Stimulated activated CD8-positive, alpha-beta memory T cell treated with anti-CD3 and anti-CD28 coated beads, Interleukin-2, amount 100 ng/mL, for 1 hour (primary cell): Measurements from ENCODE around the gene KDM1B.
A peak's percentile ranks its signal among the peaks of the same experiment; 100 is the strongest.
"Not testable (repeated sequence)": the region's sequence is repeated elsewhere in the genome, so short reads cannot be mapped to it uniquely, and the experiment has no call there.

ENCODE experiments used
- DNase-seq, 2 donors: peaks; one replicate each; pipeline ENCODE4 v3.0.0-alpha.2; 2020; ENCODE audit warnings: low read depth in 2 of 2

Gene KDM1B

GRCh38 chr6:18148304-18149025 lies 6.8 kb upstream of the KDM1B start:
- no peak for DNase-seq

GRCh38 chr6:18151391-18151790 lies 3.8 kb upstream of the KDM1B start:
- not testable (repeated sequence) for DNase-seq

GRCh38 chr6:18151801-18152200 lies 3.4 kb upstream of the KDM1B start:
- no peak for DNase-seq

- DNase-seq: no peak
Measured at GRCh38 chr6:18153311-18153703, 1.9 kb upstream of the KDM1B start.

- DNase-seq: no peak
Measured at GRCh38 chr6:18154507-18155149, 594 bp upstream of the KDM1B start, which contains the start of gene TPMT. Gene TPMT (minus strand): TSS chr6:18155077. CDS start chr6:18149127, 5,950 bp downstream.

- peak; percentile 7 to 16 for DNase-seq
Measured at GRCh38 chr6:18155864-18156421, 721 bp downstream of the KDM1B start.

GRCh38 chr6:18160911-18161310 lies 5.7 kb downstream of the KDM1B start:
- DNase-seq: no peak

GRCh38 chr6:18161431-18161830 lies 6.2 kb downstream of the KDM1B start:
- DNase-seq: no peak

- DNase-seq: no peak
Measured at GRCh38 chr6:18162401-18162800, 7.2 kb downstream of the KDM1B start.

GRCh38 chr6:18165751-18166150 lies 10.5 kb downstream of the KDM1B start:
- DNase-seq: no peak

- no peak for DNase-seq
Measured at GRCh38 chr6:18166312-18167036, 11.3 kb downstream of the KDM1B start.

- no peak for DNase-seq
Measured at GRCh38 chr6:18168264-18168663, 13.0 kb downstream of the KDM1B start.

- DNase-seq: no peak
Measured at GRCh38 chr6:18171871-18172270, 16.6 kb downstream of the KDM1B start.

- DNase-seq: not testable (repeated sequence)
Measured at GRCh38 chr6:18176198-18176597, 21.0 kb downstream of the KDM1B start.

GRCh38 chr6:18177286-18177965 lies 22.2 kb downstream of the KDM1B start:
- DNase-seq: no peak

- DNase-seq: no peak
Measured at GRCh38 chr6:18178960-18179615, 23.9 kb downstream of the KDM1B start.

GRCh38 chr6:18179770-18180356 lies 24.6 kb downstream of the KDM1B start:
- DNase-seq: no peak

- no peak for DNase-seq
Measured at GRCh38 chr6:18182568-18182967, 27.3 kb downstream of the KDM1B start.

GRCh38 chr6:18183766-18184165 lies 28.5 kb downstream of the KDM1B start:
- no peak for DNase-seq

- DNase-seq: no peak
Measured at GRCh38 chr6:18185624-18186023, 30.4 kb downstream of the KDM1B start.

- DNase-seq: no peak
Measured at GRCh38 chr6:18186033-18186432, 30.8 kb downstream of the KDM1B start.
